ENCODE measurements around the gene AK9. TPM values are rescaled to one million over a fixed set of nuclear protein-coding genes. Genes with fewer than 3 reads are reported as not detected.
A peak's percentile ranks its signal among the peaks of the same experiment; 100 is the strongest.

Gene AK9
- total and polyA plus RNA-seq, 9 of the 15 experiments (the other 6 are each of a cell fraction or from before 2014, with no cell fraction given): 0.59 to 1.9 (median 1.2) TPM

DNA sequence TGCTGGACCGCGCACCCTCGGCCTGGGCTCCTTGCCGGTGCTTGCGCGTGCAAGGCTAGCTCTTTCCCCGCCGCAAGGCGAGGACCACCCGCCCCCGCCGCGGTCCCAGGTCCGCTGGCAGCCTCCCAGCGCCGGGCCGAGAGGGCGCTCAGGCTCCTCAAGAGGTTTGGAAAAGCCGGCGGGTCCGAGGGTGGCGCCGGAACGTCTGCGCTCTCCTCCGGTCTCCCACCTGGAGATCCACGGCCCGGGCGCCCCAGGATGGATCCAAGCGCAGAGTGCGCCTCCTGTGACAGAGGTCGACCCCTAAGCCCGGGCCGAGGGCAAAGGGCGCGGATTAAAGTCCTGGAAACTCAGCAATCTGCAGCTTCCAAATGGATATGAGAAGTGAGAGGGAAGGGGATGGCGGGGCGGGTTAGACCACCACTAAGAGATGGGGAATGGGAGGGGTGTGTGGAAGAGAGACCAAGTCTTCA, 234.9 kb downstream of the AK9 start (continued):
- TF ChIP-seq, protein P1, sequence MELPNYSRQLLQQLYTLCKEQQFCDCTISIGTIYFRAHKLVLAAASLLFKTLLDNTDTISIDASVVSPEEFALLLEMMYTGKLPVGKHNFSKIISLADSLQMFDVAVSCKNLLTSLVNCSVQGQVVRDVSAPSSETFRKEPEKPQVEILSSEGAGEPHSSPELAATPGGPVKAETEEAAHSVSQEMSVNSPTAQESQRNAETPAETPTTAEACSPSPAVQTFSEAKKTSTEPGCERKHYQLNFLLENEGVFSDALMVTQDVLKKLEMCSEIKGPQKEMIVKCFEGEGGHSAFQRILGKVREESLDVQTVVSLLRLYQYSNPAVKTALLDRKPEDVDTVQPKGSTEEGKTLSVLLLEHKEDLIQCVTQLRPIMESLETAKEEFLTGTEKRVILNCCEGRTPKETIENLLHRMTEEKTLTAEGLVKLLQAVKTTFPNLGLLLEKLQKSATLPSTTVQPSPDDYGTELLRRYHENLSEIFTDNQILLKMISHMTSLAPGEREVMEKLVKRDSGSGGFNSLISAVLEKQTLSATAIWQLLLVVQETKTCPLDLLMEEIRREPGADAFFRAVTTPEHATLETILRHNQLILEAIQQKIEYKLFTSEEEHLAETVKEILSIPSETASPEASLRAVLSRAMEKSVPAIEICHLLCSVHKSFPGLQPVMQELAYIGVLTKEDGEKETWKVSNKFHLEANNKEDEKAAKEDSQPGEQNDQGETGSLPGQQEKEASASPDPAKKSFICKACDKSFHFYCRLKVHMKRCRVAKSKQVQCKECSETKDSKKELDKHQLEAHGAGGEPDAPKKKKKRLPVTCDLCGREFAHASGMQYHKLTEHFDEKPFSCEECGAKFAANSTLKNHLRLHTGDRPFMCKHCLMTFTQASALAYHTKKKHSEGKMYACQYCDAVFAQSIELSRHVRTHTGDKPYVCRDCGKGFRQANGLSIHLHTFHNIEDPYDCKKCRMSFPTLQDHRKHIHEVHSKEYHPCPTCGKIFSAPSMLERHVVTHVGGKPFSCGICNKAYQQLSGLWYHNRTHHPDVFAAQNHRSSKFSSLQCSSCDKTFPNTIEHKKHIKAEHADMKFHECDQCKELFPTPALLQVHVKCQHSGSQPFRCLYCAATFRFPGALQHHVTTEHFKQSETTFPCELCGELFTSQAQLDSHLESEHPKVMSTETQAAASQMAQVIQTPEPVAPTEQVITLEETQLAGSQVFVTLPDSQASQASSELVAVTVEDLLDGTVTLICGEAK (IDR thresholded peaks at IDR 0.05): peak; percentile 41; the same call in 1 of the 2 replicates
- TF ChIP-seq, protein P1 (CRISPR knock-in tag; IDR thresholded peaks at IDR 0.05): no peak
- TF ChIP-seq MTF1 (CRISPR knock-in tag; IDR thresholded peaks at IDR 0.05; ENCODE audit: borderline replicate concordance): no peak
- TF ChIP-seq KLF1 (tag; IDR thresholded peaks at IDR 0.05): peak; percentile 78; the same call in 1 of the 2 replicates
- TF ChIP-seq ZNF57 (CRISPR knock-in tag; IDR thresholded peaks at IDR 0.05): no peak
- TF ChIP-seq TEAD2 (tag; IDR thresholded peaks at IDR 0.05): no peak
- TF ChIP-seq, protein P2, sequence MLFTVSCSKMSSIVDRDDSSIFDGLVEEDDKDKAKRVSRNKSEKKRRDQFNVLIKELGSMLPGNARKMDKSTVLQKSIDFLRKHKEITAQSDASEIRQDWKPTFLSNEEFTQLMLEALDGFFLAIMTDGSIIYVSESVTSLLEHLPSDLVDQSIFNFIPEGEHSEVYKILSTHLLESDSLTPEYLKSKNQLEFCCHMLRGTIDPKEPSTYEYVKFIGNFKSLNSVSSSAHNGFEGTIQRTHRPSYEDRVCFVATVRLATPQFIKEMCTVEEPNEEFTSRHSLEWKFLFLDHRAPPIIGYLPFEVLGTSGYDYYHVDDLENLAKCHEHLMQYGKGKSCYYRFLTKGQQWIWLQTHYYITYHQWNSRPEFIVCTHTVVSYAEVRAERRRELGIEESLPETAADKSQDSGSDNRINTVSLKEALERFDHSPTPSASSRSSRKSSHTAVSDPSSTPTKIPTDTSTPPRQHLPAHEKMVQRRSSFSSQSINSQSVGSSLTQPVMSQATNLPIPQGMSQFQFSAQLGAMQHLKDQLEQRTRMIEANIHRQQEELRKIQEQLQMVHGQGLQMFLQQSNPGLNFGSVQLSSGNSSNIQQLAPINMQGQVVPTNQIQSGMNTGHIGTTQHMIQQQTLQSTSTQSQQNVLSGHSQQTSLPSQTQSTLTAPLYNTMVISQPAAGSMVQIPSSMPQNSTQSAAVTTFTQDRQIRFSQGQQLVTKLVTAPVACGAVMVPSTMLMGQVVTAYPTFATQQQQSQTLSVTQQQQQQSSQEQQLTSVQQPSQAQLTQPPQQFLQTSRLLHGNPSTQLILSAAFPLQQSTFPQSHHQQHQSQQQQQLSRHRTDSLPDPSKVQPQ (CRISPR knock-in tag; IDR thresholded peaks at IDR 0.05; ENCODE audit: borderline replicate concordance): no peak
- no peak for TF ChIP-seq XRCC3 (IDR thresholded peaks at IDR 0.05)
- TF ChIP-seq BRD4 (IDR thresholded peaks at IDR 0.05): no peak
- no peak for TF ChIP-seq KDM4B (IDR thresholded peaks at IDR 0.05; ENCODE audit: borderline replicate concordance in 2 of 2, low read depth in 1 of 2)
- peak; percentile 25; the same call in 1 of the 2 replicates for TF ChIP-seq L3MBTL2 (IDR thresholded peaks at IDR 0.05)
- TF ChIP-seq ZKSCAN3 (CRISPR knock-in tag; IDR thresholded peaks at IDR 0.05): no peak
- TF ChIP-seq CXXC5 (CRISPR knock-in tag; IDR thresholded peaks at IDR 0.05): peak; percentile 13
- no peak for TF ChIP-seq XRCC5 (IDR thresholded peaks at IDR 0.05; ENCODE audit: low read depth, low read length)
- no peak for TF ChIP-seq SNRNP70 (optimal IDR thresholded peaks at IDR 0.05; ENCODE audit: low read depth, low read length)
- 0 out of 4 replicates have a peak, but pooled peaks of 1 of the 2 experiments have one; percentile 33 for TF ChIP-seq FOXA3 (CRISPR knock-in tag; conservative IDR thresholded peaks at IDR 0.05 in 1 of 2, IDR thresholded peaks at IDR 0.05 in 1 of 2)
- TF ChIP-seq ARHGAP35 (IDR thresholded peaks at IDR 0.05; ENCODE audit: partially characterized antibody): no peak
- no peak for TF ChIP-seq PHB (CRISPR knock-in tag; IDR thresholded peaks at IDR 0.05)
- no peak for TF ChIP-seq PCBP1 (IDR thresholded peaks at IDR 0.05; ENCODE audit: low read depth, low read length, poor library complexity, severe bottlenecking)

All from K562 (cell line).